NT2/D1 (cell line): ENCODE data around the gene LRCH1.

Experiments used
- SUZ12 ChIP-seq: IDR thresholded peaks from 2 replicates; pipeline ENCODE4 v1.6.1; 2011; ENCODE audit not compliant: insufficient read length, insufficient read depth; ENCODE audit errors: extremely low read depth
- YY1 ChIP-seq: IDR thresholded peaks from 2 replicates; pipeline ENCODE4 v1.6.1; 2011; ENCODE audit not compliant: insufficient read length, insufficient read depth
- ZNF274 ChIP-seq: IDR thresholded peaks from 2 replicates; pipeline ENCODE4 v1.6.1; 2011; ENCODE audit warnings: mild to moderate bottlenecking, low read depth, low read length

- TF ChIP-seq ZNF274, result no peak
- no peak for TF ChIP-seq SUZ12
- no peak for TF ChIP-seq YY1
These were observed 25.7 kb upstream of the LRCH1 start for GRCh38 chr13:46527237-46527636.
